ENCODE measurements around the gene GPC5.
"Not testable (repeated sequence)": the region's sequence is repeated elsewhere in the genome, so short reads cannot be mapped to it uniquely, and the experiment has no call there.

GPC5 gene

DNA sequence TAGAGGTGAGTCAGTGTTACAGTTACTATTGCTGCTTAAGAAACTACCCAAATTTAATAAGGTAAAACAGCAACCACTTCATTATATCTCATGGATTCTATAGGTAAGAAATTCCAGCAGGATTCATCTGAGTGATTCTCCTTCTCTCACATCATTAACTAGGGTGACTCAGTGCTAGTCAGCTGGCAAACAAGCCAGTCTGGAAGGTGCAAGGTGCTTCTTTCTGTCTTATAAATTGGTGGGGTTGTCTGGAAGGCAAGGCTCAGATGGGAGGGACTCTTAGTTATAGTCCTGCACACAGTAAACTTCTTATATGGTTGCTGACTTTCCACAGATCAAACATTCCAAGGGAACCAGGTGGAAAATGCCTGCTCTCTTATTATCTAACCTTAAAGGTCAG lies 484.5 kb downstream of the GPC5 start:
- no peak overlapping the region for H3K4me3 ChIP-seq (ENCODE audit: control insufficient read depth, low read depth, low read length)
- no peak for TF ChIP-seq CTCF (conservative IDR thresholded peaks at IDR 0.05; ENCODE audit: control insufficient read depth, insufficient read depth, low read depth, low read length)
- DNase-seq (ENCODE audit: low read depth): no peak

GRCh38 chr13:91889641-91890040 lies 491.2 kb downstream of the GPC5 start:
- no peak overlapping the region for H3K4me3 ChIP-seq (ENCODE audit: control insufficient read depth, low read depth, low read length)
- no peak for DNase-seq (ENCODE audit: low read depth)
- no peak for TF ChIP-seq CTCF (conservative IDR thresholded peaks at IDR 0.05; ENCODE audit: control insufficient read depth, insufficient read depth, low read depth, low read length)

DNA sequence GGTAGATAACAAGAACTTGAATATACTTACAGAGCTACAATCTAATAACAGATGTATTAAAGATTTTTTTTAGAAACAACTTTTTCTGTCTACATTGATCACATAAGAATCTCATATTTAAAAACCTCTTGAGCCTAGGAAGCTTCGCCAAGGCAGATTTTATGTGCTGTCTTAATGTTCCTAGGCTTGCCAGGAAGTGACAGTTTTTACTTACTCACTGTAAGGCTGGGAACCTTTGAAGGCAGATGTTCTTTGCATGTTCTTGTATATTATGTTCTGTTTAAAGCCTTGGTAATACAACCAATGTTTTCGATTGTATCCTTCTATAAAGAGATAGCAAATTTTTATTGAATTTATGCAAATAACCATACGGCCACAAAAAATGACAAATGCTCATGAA lies 492.7 kb downstream of the GPC5 start:
- no peak for DNase-seq (ENCODE audit: low read depth)
- TF ChIP-seq CTCF (conservative IDR thresholded peaks at IDR 0.05; ENCODE audit: control insufficient read depth, insufficient read depth, low read depth, low read length): no peak
- no peak overlapping the region for H3K4me3 ChIP-seq (ENCODE audit: control insufficient read depth, low read depth, low read length)

- DNase-seq (ENCODE audit: low read depth): no peak
Observed at GRCh38 chr13:91893040-91893439, 494.6 kb downstream of the GPC5 start.

GRCh38 chr13:91894316-91894715 lies 495.9 kb downstream of the GPC5 start:
- no peak for DNase-seq (ENCODE audit: low read depth)
- TF ChIP-seq CTCF (conservative IDR thresholded peaks at IDR 0.05; ENCODE audit: control insufficient read depth, insufficient read depth, low read depth, low read length): no peak
- no peak overlapping the region for H3K4me3 ChIP-seq (ENCODE audit: control insufficient read depth, low read depth, low read length)

More at GRCh38 chr13:91893040-91893439, 494.6 kb downstream of the GPC5 start:
- no peak overlapping the region for H3K4me3 ChIP-seq (ENCODE audit: control insufficient read depth, low read depth, low read length)
- no peak for TF ChIP-seq CTCF (conservative IDR thresholded peaks at IDR 0.05; ENCODE audit: control insufficient read depth, insufficient read depth, low read depth, low read length)

DNA sequence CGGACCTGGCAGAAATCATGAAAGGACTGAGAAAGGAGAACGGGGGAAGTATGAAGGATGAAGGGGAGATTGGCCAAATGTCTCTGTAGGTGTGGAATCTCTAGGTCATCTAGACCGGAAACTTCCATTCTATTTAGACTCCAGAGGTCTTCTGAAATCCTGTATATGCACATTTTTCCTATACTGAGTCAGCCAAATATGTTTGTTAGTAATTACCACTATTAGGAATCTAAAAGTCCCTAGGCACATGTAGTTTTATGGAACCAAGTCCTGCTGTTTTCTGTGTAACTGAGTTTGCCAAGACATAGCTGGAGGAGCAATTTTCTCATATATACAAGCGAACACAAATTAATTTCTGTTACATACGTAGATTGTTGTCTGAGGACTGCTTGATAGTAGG lies 498.1 kb downstream of the GPC5 start:
- DNase-seq (ENCODE audit: low read depth): no peak

GRCh38 chr13:91898986-91899385 lies 500.6 kb downstream of the GPC5 start:
- not testable (repeated sequence) for H3K4me3 ChIP-seq (ENCODE audit: control insufficient read depth, low read depth, low read length); DNase-seq (ENCODE audit: low read depth)

More for the DNA sequence above, 498.1 kb downstream of the GPC5 start:
- H3K4me3 ChIP-seq (ENCODE audit: control insufficient read depth, low read depth, low read length): no peak overlapping the region
- TF ChIP-seq CTCF (conservative IDR thresholded peaks at IDR 0.05; ENCODE audit: control insufficient read depth, insufficient read depth, low read depth, low read length): no peak
